ENCODE data around the gene DACH1. TPM values are rescaled to one million over a fixed set of nuclear protein-coding genes. Genes with fewer than 3 reads are reported as not detected.

The DACH1 gene
- total and polyA plus RNA-seq, 2 donors (not counting 1 experiment from before 2014, with no cell fraction given): 0.02 to 0.33 TPM

DNA sequence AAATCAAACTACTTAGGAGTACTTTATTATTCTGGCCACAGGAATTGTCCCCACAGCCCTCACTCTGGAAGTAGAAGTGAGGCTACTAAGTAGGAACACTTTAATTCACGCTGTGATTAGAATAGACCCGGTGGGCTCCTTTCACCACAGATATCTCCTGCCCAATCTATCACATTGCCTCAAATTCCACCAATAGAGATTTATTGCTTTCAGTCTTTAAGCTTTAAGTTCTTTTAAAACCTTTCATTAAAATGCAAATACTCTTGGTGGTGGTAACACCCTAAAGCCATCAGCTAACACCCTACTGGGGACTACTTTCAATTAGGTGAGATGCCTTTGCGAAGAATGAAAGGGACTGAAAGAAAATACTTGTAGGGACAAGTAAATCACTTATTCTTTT is 181.9 kb downstream of the DACH1 start:
- no peaks in the 10 kb centered on the region for H3K4me1 ChIP-seq (ENCODE audit: control insufficient read depth, extremely low read depth, insufficient read depth, low read length)
- H3K36me3 ChIP-seq (ENCODE audit: control insufficient read depth, insufficient read depth, low read length): no peaks in the 10 kb centered on the region
- TF ChIP-seq EZH2 (IDR thresholded peaks at IDR 0.05; ENCODE audit: low read length, missing control alignments): no peak
- TF ChIP-seq, protein P1, sequence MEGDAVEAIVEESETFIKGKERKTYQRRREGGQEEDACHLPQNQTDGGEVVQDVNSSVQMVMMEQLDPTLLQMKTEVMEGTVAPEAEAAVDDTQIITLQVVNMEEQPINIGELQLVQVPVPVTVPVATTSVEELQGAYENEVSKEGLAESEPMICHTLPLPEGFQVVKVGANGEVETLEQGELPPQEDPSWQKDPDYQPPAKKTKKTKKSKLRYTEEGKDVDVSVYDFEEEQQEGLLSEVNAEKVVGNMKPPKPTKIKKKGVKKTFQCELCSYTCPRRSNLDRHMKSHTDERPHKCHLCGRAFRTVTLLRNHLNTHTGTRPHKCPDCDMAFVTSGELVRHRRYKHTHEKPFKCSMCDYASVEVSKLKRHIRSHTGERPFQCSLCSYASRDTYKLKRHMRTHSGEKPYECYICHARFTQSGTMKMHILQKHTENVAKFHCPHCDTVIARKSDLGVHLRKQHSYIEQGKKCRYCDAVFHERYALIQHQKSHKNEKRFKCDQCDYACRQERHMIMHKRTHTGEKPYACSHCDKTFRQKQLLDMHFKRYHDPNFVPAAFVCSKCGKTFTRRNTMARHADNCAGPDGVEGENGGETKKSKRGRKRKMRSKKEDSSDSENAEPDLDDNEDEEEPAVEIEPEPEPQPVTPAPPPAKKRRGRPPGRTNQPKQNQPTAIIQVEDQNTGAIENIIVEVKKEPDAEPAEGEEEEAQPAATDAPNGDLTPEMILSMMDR (conservative IDR thresholded peaks at IDR 0.05 in 1 of 2, IDR thresholded peaks at IDR 0.05 in 1 of 2; ENCODE audit: low read depth in 1 of 2, low read length in 2 of 2): no peak
- no peaks in the 10 kb centered on the region for H3K79me2 ChIP-seq (ENCODE audit: control insufficient read depth, insufficient read depth, low read length)
- no peak overlapping the region for H3K4me2 ChIP-seq (ENCODE audit: extremely low read depth, insufficient read depth, low read length)
- H3K9ac ChIP-seq (ENCODE audit: insufficient read depth, low read length): no peak overlapping the region
- no peaks in the 10 kb centered on the region for H3K9me3 ChIP-seq (ENCODE audit: control insufficient read depth, insufficient read depth, low read depth, low read length)
- DNase-seq (ENCODE audit: low read depth in 2 of 2): no peak
- no peaks in the 10 kb centered on the region for H4K20me1 ChIP-seq (ENCODE audit: control insufficient read depth, extremely low read depth, insufficient read depth, low read length)
- no peak overlapping the region for H2AFZ ChIP-seq (ENCODE audit: low read length)
- H3K27ac ChIP-seq (ENCODE audit: insufficient read depth, low read length): no peak overlapping the region
- H3K27me3 ChIP-seq (ENCODE audit: control insufficient read depth, insufficient read depth, low read length): no peaks in the 10 kb centered on the region
- no peak overlapping the region for H3K4me3 ChIP-seq (replicated peaks in 1 of 4; ENCODE audit: control extremely low read depth in 1 of 4, insufficient read depth in 1 of 4, low read depth in 3 of 4, low read length in 4 of 4)

DNA sequence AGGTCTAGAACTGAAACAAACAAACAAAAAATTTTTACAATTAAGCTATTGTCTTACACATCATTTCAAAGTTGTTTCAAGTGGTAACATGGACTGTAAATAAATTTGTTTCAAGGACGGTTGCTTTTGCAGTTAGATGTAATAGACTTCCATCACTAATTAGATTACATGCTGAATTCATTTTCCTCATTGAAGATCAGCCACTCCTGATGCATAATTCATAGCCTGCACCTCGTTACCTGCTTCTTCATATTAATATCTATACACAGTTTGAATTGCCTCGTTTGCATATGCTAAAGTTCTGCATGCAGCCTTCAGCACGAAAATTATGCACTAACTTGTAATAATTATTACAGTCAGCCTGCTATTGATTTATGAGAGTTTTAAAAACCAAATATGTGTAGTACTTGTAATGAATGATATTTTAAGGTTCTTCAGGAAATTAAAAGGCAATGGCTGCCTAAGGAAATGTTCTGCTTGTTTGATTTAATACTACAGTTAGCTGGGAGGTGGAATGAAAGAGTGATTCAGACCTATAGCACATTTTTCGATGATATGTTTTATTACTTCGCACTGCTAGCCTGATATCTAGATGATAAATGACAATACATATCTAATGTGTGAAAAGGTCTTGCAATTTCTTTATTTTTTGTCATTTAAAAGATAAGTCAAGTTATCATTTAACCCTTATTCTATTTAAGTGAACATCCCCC is 184.9 kb downstream of the DACH1 start:
- Histone ChIP-seq H2AFZ (ENCODE audit: low read length) (no peak overlapping the region), H3K27me3 (ENCODE audit: control insufficient read depth, insufficient read depth, low read length) (no peaks in the 10 kb centered on the region), H3K79me2 (ENCODE audit: control insufficient read depth, insufficient read depth, low read length) (no peaks in the 10 kb centered on the region), H3K27ac (ENCODE audit: insufficient read depth, low read length) (no peak overlapping the region), H3K36me3 (ENCODE audit: control insufficient read depth, insufficient read depth, low read length) (no peaks in the 10 kb centered on the region), H3K4me2 (ENCODE audit: extremely low read depth, insufficient read depth, low read length) (no peak overlapping the region), H4K20me1 (ENCODE audit: control insufficient read depth, extremely low read depth, insufficient read depth, low read length) (no peaks in the 10 kb centered on the region), H3K9me3 (ENCODE audit: control insufficient read depth, insufficient read depth, low read depth, low read length) (no peaks in the 10 kb centered on the region), H3K4me1 (ENCODE audit: control insufficient read depth, extremely low read depth, insufficient read depth, low read length) (no peaks in the 10 kb centered on the region), H3K4me3 (replicated peaks in 1 of 4; ENCODE audit: control extremely low read depth in 1 of 4, insufficient read depth in 1 of 4, low read depth in 3 of 4, low read length in 4 of 4) (no peak overlapping the region), H3K9ac (ENCODE audit: insufficient read depth, low read length) (no peak overlapping the region)
- no peak for DNase-seq (ENCODE audit: low read depth in 2 of 2)
- no peak for TF ChIP-seq EZH2 (IDR thresholded peaks at IDR 0.05; ENCODE audit: low read length, missing control alignments)
- TF ChIP-seq, protein P1 (conservative IDR thresholded peaks at IDR 0.05 in 1 of 2, IDR thresholded peaks at IDR 0.05 in 1 of 2; ENCODE audit: low read depth in 1 of 2, low read length in 2 of 2): no peak

DNA sequence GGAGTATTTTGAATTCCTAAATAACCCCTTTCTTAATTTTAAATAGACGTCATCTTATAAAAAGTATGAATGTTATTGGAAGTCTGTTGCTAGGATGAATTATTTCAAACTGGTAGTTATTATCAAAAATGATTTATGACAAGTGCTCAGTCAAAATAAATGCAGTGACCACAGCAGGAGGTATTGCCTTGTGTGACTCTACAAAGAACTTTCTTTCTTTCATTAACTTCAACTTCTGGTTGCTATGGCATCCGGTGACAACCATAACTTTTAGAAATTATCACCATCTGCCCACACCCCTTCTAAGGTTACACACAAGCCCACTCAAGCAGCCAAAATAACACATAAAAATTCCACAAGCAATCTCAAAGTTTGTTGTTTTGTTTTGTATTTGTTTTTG is 189.9 kb downstream of the DACH1 start:
- no peaks in the 10 kb centered on the region for H4K20me1 ChIP-seq (ENCODE audit: control insufficient read depth, extremely low read depth, insufficient read depth, low read length)
- TF ChIP-seq, protein P1 (conservative IDR thresholded peaks at IDR 0.05 in 1 of 2, IDR thresholded peaks at IDR 0.05 in 1 of 2; ENCODE audit: low read depth in 1 of 2, low read length in 2 of 2): no peak
- TF ChIP-seq EZH2 (IDR thresholded peaks at IDR 0.05; ENCODE audit: low read length, missing control alignments): no peak
- H3K4me1 ChIP-seq (ENCODE audit: control insufficient read depth, extremely low read depth, insufficient read depth, low read length): no peaks in the 10 kb centered on the region
- H3K9ac ChIP-seq (ENCODE audit: insufficient read depth, low read length): no peak overlapping the region
- no peak for DNase-seq (ENCODE audit: low read depth in 2 of 2)
- no peaks in the 10 kb centered on the region for H3K27me3 ChIP-seq (ENCODE audit: control insufficient read depth, insufficient read depth, low read length)
- no peak overlapping the region for H2AFZ ChIP-seq (ENCODE audit: low read length)
- no peaks in the 10 kb centered on the region for H3K9me3 ChIP-seq (ENCODE audit: control insufficient read depth, insufficient read depth, low read depth, low read length)
- no peaks in the 10 kb centered on the region for H3K79me2 ChIP-seq (ENCODE audit: control insufficient read depth, insufficient read depth, low read length)
- no peak overlapping the region for H3K4me3 ChIP-seq (replicated peaks in 1 of 4; ENCODE audit: control extremely low read depth in 1 of 4, insufficient read depth in 1 of 4, low read depth in 3 of 4, low read length in 4 of 4)
- H3K27ac ChIP-seq (ENCODE audit: insufficient read depth, low read length): no peak overlapping the region
- H3K36me3 ChIP-seq (ENCODE audit: control insufficient read depth, insufficient read depth, low read length): no peaks in the 10 kb centered on the region
- no peak overlapping the region for H3K4me2 ChIP-seq (ENCODE audit: extremely low read depth, insufficient read depth, low read length)

Measured in fibroblast of lung (primary cell).